ENCODE data around the gene UBALD1. TPM values are rescaled to one million over a fixed set of nuclear protein-coding genes. Genes with fewer than 3 reads are reported as not detected.

UBALD1 gene
- 10 to 100 TPM; 46.8 to 49.6 TPM for total RNA-seq
- polyA plus RNA-seq (2013, experiment 1 of 2), result 28.8 TPM
- 24.7 TPM for polyA plus RNA-seq (2013, experiment 2 of 2)
- long read RNA-seq, experiment 1, transcript UBALD1-205 (1 exons, 2,641 nt), result minor isoform, 8 of 30 reads
- long read RNA-seq, experiment 1, transcript UBALD1-201 (3 exons, 1,413 nt), result major isoform, 17 of 30 reads
- long read RNA-seq, experiment 1, partial matches to known transcripts, result 2 of 30 reads
- long read RNA-seq, experiment 1, other reads (novel, unspliced or antisense), result 2 of 30 reads
- long read RNA-seq, experiment 2, transcript UBALD1-201 (3 exons, 1,413 nt), result major isoform, 37 of 46 reads
- long read RNA-seq, experiment 2, partial matches to known transcripts, result 5 of 46 reads
- long read RNA-seq, experiment 2, other reads (novel, unspliced or antisense), result 0 of 46 reads
- long read RNA-seq, experiment 3, transcript UBALD1-201 (3 exons, 1,413 nt), result major isoform, 5 of 6 reads
- long read RNA-seq, experiment 3, partial matches to known transcripts, result 0 of 6 reads
- long read RNA-seq, experiment 3, other reads (novel, unspliced or antisense), result 0 of 6 reads
- long read RNA-seq, experiment 4, transcript UBALD1-201 (3 exons, 1,413 nt), result major isoform, 18 of 23 reads
- long read RNA-seq, experiment 4, partial matches to known transcripts, result 0 of 23 reads
- long read RNA-seq, experiment 4, other reads (novel, unspliced or antisense), result 3 of 23 reads

GRCh38 chr16:4614571-4615383, at the start of gene UBALD1:
TSS of gene UBALD1 (minus strand) at chr16:4614888. CDS start at chr16:4614797, 91 bp downstream.
- H3K4me1 Mint-ChIP-seq, result peaks cover 25% of the 10 kb centered on the region
- no peaks in the 10 kb centered on the region for H3K27me3 Mint-ChIP-seq (ENCODE audit: insufficient read depth)
- DNase-seq, result peak; percentile 93
- H3K4me3 ChIP-seq (ENCODE audit: low read length), result peak within 1 kb of the TSS; percentile 93
- no peaks in the 10 kb centered on the region for H3K9me3 ChIP-seq (ENCODE audit: control insufficient read depth, low read length)
- no peaks in the 10 kb centered on the region for H3K36me3 ChIP-seq (ENCODE audit: control insufficient read depth, insufficient read depth, low read length)
- H3K27me3 ChIP-seq (ENCODE audit: control insufficient read depth, insufficient read depth, low read length, poor library complexity, severe bottlenecking), result no peaks in the 10 kb centered on the region
- 11 to 15% methylated on average over 68 to 100 of the region's 100 CpGs for WGBS, 2 experiments (ENCODE audit: insufficient coverage in 1 of 2, insufficient read length in 1 of 2)
- peak within 1 kb of the TSS; percentile 85 for H3K9ac ChIP-seq (ENCODE audit: extremely low read depth, low read length, poor library complexity, severe bottlenecking)
- no peak for TF ChIP-seq CTCF (conservative IDR thresholded peaks at IDR 0.05)
- H3K27ac ChIP-seq (ENCODE audit: low read depth, low read length), result peak within 1 kb of the TSS; percentile 78
- H3K36me3 Mint-ChIP-seq (ENCODE audit: low read depth), result no peaks in the 10 kb centered on the region
- H3K4me3 Mint-ChIP-seq, result peak within 1 kb of the TSS; percentile 77
- peaks cover 17% of the 10 kb centered on the region for H3K4me1 ChIP-seq (ENCODE audit: control insufficient read depth, insufficient read depth, low read length)
- no peaks in the 10 kb centered on the region for H3K9me3 Mint-ChIP-seq
- peak within 1 kb of the TSS; percentile 97 for H3K27ac Mint-ChIP-seq

GRCh38 chr16:4663777-4664465, 49.2 kb upstream of the UBALD1 start:
- Mint-ChIP-seq H3K27ac (peak overlapping the region; percentile 64), H3K27me3 (ENCODE audit: insufficient read depth) (no peaks in the 10 kb centered on the region), H3K4me3 (no peak overlapping the region), H3K4me1 (peaks cover 9% of the 10 kb centered on the region), H3K36me3 (ENCODE audit: low read depth) (peaks cover 20% of the 10 kb centered on the region), H3K9me3 (no peaks in the 10 kb centered on the region)
- H3K4me1 ChIP-seq (ENCODE audit: control insufficient read depth, insufficient read depth, low read length), result no peaks in the 10 kb centered on the region
- no peaks in the 10 kb centered on the region for H3K27me3 ChIP-seq (ENCODE audit: control insufficient read depth, insufficient read depth, low read length, poor library complexity, severe bottlenecking)
- no peaks in the 10 kb centered on the region for H3K9me3 ChIP-seq (ENCODE audit: control insufficient read depth, low read length)
- no peak overlapping the region for H3K27ac ChIP-seq (ENCODE audit: low read depth, low read length)
- H3K4me3 ChIP-seq (ENCODE audit: low read length), result no peak overlapping the region
- no peak for TF ChIP-seq CTCF (conservative IDR thresholded peaks at IDR 0.05)
- 95 to 96% methylated on average over 25 of the region's 25 CpGs for WGBS, 2 experiments (ENCODE audit: insufficient coverage in 1 of 2, insufficient read length in 1 of 2)
- H3K36me3 ChIP-seq (ENCODE audit: control insufficient read depth, insufficient read depth, low read length), result peaks cover 44% of the 10 kb centered on the region
- DNase-seq, result no peak
- no peak overlapping the region for H3K9ac ChIP-seq (ENCODE audit: extremely low read depth, low read length, poor library complexity, severe bottlenecking)

- DNase-seq, result no peak
- no peaks in the 10 kb centered on the region for H3K9me3 ChIP-seq (ENCODE audit: control insufficient read depth, low read length)
- H3K4me3 ChIP-seq (ENCODE audit: low read length), result no peak overlapping the region
- Mint-ChIP-seq H3K27ac (peak overlapping the region; percentile 64), H3K27me3 (ENCODE audit: insufficient read depth) (no peaks in the 10 kb centered on the region), H3K4me1 (peaks cover 9% of the 10 kb centered on the region), H3K36me3 (ENCODE audit: low read depth) (peaks cover 24% of the 10 kb centered on the region), H3K4me3 (no peak overlapping the region), H3K9me3 (no peaks in the 10 kb centered on the region)
- H3K36me3 ChIP-seq (ENCODE audit: control insufficient read depth, insufficient read depth, low read length), result peaks cover 39% of the 10 kb centered on the region
- no peak for TF ChIP-seq CTCF (conservative IDR thresholded peaks at IDR 0.05)
- WGBS, 2 experiments (ENCODE audit: insufficient coverage in 1 of 2, insufficient read length in 1 of 2), result 93 to 96% methylated on average over 5 of the region's 5 CpGs
- H3K4me1 ChIP-seq (ENCODE audit: control insufficient read depth, insufficient read depth, low read length), result no peaks in the 10 kb centered on the region
- no peak overlapping the region for H3K9ac ChIP-seq (ENCODE audit: extremely low read depth, low read length, poor library complexity, severe bottlenecking)
- no peak overlapping the region for H3K27ac ChIP-seq (ENCODE audit: low read depth, low read length)
- no peaks in the 10 kb centered on the region for H3K27me3 ChIP-seq (ENCODE audit: control insufficient read depth, insufficient read depth, low read length, poor library complexity, severe bottlenecking)
Measured at GRCh38 chr16:4663465-4663776, 48.7 kb upstream of the UBALD1 start.

All from endodermal cell (in vitro differentiated cells).